HG03095 (cell line): ENCODE results near the gene CAST.
"Not testable (repeated sequence)": the region's sequence is repeated elsewhere in the genome, so short reads cannot be mapped to it uniquely, and the experiment has no call there.

Experiments used
- ATAC-seq: cut with Tn5 transposase; IDR thresholded peaks from one replicate; pipeline ENCODE4 v1.9.1; 2021; ENCODE audit warnings: moderate library complexity; ENCODE audit not compliant: unreplicated experiment

CAST gene

DNA sequence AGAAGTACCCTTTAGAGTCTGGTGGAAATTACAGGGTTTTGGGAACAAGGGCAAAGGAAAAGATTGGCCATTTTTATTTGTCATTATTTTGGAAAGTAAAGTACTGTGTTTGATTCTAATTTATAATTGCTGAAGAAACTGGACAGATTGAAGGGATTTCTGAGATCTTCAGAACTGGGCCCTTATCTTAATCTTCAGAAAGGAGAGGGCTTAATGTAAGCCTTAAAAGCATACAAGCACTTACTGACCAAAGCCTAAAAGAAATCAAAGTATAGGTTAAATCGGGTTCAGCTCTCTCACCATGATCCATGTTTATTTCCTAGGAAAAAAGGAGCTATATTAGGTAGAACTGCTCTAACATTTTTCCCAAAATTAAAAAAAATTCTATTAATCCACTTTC, 109.9 kb downstream of the CAST start:
- no peak for ATAC-seq

DNA sequence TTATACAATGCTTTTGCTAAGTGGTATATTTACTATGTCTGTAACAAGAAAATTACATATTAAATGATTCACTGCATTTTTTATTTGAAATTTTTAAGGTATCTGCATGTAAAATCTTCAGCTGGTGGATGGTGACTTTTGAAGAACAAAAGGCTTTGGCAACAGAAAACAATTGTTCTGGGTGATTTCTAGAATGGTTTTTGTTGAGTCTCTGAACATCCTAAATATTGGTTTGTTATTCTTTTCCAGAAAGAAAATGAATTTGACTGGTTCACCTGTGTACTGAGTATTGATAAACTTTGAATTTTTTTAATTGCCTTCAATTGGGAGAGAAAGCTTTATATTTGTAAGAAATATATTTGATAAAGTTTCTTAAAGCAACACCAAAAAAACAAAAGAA, 110.4 kb downstream of the CAST start:
- no peak for ATAC-seq

DNA sequence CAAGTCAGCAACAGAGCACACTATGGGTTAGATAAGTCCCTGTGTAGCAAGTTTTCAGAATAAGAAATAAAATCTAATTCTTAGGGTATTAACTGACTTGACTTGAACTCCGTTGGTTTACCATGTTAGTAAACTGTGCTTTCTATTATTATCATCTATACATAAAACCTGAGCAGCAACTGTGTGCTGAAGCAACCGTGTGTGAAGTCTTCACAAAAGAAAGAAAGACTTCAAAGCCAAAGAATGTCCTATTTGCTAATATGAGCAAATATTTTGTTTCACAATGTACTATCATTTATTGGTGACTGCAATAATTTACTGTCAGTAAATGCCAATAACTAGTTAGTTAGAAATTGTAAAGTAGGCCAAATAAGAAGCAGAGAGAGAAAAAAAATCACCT, 112.9 kb downstream of the CAST start:
- ATAC-seq: no peak

DNA sequence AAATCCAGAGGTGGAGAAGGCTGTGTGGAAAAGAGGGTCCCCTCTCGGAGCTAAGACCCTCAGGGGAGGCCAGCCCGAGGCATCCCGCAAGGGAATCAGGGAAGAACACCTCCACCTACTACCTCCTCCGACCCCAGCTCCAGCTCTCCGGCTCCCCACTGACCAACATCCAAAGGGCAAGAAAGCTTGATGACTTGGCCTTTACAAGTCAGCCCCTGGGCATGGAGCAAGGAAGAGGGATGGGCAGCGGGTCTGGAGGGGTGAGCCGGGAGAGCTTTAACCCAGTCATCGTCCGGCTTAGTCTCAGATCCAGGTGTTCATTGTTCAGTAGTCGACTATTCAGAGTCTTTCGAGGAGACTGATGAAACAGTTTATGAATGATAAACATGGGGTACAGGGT, 113.5 kb downstream of the CAST start:
- ATAC-seq: no peak

DNA sequence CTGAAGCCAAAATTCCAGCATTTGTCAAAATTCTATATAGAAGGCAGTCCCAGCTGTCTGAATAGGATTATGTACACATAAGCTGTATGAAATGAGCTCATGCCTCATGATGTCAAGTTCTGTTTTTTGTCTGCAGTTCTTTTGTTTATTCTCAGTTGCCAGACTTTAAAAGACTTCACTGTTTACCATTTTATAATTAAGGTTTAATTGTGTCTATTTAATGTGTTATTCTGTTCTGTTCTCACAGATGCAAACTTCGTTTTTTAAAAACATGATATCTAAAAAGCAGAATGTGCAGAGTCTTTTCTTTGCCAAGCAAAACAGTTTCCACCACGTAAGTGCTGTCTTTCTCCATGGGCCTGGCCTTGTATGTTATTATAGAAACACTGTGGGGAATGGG, 114.4 kb downstream of the CAST start:
- no peak for ATAC-seq

DNA sequence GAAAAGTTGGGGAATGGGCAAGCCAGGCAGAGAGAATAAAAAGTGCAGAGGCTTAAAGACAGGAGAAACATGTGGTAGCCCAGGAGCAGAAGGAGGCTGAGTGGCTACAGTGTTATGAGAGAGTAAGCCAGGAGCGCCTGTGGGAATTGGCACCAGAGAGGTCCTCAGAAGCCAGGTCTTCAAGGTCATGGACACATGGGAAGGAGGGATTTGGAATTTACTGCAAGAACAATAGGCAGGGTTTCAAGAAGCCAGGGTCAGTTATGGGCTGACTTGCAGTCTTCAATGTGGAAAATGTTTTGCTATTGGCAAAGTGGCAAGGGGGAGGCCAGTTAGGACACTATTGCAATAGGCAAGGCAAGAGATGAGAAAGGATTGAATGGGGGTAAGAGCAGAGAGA, 116.2 kb downstream of the CAST start:
- no peak for ATAC-seq

DNA sequence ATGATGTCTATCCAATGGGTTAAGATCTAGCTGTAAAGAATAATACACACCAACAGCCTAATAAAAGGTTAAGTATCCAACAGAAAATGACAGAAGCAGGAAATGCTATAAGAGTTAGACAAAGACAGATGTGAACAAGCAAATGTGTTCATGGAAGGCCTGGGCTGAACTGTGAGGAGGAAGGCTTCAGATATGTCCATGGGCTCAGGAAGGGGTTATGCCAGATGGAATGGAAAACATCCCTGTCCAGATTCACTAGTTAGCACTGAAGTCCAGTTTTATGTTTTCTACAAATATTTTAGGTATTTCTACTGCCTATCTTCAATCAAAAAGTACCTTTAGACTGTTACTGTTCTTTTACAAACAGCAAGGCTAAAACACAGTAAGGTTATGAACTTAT, 118.5 kb downstream of the CAST start:
- ATAC-seq: no peak

DNA sequence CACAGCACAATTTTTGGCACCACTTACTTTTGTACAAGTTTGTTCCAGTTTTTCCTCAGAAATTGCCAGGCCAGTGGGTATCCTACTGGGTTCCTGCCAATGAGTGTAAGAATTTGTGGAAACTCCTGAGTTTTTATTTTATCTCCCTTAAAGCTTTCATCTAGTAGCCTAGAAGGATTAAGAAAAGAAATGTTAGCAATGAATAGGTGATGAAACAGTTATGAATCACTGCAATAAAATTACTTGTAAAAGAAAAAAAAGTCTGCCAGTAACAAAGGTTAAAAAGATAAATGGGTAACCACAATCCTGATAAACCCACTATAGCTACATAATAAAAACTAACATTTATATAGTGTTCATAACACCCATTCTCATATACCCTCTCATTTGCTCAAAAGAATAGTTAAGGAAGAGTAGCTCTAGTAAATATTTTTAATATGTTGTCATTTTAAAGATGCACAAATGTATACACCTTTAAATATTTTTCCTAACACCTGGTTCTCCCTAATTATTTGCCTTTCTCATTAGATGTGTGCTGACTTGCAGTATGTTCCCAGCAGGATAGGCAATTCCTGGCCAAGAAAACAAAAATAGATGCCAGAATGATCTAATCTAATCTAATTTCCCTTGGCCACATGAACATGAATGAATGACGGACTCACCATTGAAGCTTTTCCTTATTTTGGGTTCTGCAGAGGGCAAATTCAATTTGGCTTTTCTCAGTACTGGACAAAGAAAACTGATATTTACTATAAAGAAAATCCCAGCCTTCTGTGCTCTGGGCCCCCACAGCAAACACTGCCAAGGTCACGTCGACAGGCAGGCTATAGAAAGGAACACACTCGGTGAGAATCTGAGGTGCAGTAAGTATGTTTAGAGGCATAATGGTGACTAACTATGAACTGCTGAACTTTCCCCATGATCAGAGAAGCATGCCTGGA, 119.1 kb downstream of the CAST start:
- no peak for ATAC-seq

DNA sequence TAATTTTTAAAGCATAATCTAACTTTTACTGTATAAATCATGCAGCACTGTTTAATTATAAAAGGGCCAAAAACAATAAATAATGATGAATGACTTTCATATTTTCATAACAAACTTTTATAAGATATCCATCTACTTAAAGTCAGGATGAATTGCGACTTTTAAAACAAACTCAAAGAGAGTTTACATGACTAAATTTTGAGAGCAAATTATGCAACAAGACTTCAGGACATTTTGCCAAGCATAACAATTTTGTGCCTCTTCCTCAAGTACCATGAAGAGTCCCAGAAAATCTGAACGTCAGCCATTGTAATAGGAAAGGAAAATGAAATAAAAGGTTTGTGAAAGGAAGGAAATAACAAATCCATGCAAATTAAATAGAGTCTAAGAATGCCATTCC, 121.2 kb downstream of the CAST start:
- ATAC-seq: no peak

DNA sequence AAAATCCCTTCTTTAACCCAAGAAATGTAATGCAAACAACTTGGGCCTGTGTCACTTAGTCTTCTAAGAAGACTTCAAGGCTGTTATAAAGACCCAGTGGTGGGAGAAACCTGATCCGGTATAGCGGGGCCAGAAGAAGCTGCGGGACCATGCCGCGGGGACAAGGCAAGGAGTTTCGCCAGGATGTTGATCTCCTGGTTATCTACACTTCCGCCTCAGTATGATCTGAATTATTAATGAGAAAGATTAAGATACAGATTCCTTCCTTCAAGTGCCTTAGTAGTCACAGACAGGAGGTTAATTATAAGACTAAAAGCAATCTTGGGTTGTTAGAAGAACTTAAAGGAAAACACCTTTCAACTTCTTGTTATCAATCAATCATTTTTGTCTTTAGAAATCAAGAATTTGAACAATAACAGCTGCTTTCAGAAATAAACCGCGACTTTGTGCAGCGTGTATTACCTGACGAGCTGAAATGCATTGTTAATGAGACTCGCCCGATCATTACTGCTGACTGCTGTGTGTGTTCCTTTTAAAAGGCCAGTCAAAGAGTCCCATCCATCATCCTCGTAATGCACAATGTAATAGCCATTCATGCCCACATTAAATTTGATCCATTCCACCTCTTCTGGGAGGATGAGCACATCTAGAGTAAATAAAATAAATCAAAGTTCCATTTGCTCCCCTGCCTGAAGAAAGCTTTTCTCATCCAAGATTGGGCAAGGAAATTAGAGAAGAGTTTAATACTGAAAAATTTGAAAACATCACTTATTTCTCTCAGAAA, 123.3 kb downstream of the CAST start:
- ATAC-seq: no peak

DNA sequence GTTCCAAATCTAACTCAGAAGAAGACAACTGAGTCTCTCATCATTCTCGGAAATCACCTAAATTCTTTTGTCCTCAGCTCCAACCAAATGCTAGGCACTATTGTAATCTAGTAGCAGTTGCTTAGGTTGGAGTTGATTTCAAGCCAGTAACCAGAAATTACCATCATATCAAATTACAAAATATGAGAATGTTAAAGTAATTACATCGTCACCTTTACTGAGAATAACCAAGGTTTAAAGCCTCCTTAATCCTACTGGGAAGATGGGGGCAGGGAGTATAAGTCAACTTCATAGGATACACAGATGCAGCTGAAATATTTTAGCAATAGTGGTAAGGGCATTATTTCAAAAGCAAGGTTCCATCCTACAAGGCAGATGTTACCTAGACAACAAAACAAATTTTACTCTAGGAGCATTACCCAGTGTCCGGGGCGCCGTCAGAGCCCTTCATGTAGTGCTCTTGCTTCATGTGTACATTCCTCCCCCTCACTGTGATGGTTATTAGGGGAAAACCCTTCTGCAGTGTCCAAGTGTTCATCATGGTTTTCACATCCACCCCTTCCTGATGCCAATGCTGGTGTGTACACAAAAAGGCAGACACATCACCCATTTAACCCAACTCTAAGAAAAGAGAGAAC, 126.1 kb downstream of the CAST start:
- no peak for ATAC-seq

DNA sequence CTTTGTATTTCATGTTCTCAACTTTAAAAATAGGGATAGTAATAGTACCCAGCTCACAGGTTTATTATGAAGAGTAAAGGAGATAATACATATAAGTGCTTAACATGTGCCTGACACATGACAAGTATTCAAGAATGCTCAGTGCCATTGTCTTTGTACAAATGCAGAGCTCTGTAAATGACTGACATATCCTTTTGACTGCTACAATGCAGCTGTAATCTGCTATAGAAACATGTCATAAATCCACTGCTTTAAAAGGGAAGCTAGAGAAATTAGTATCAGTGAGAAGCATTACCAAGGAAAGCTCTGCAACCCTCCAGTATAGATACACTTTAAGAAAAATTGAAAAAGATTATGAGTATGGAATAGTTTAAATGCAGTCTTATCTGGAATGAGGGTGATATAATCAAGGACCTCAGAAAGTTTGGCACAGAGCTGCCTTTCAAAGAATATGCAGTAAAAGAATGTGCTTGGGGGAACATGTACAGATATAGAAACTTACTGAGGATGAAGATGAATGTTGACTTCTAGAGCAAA, 127.7 kb downstream of the CAST start:
- ATAC-seq: no peak

DNA sequence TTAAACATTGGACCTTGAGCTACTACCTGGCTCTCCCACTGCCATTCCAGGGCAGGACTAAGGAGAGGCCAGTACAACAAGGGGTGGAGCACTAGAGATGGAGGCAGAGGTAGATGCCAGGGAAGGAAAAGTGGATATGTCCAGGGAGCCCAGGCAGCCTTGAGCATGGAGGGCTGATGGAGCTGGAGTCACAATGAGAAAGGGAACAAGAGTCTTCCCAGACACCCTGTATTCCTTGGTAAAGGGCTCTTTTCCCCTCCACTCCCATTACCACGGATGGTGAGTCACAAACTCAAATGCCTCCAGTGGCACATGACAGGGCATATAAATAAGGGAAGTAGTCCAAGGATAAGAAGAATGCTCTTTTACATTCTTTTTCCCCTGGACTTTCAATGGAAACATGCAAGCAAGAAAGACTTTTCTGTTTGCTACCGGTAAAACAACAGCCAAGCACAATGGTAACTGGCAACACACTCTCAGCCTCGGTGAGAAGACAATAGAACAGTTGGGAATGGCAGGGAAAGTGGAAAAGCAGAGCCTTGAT, 128.9 kb downstream of the CAST start:
- ATAC-seq: no peak

DNA sequence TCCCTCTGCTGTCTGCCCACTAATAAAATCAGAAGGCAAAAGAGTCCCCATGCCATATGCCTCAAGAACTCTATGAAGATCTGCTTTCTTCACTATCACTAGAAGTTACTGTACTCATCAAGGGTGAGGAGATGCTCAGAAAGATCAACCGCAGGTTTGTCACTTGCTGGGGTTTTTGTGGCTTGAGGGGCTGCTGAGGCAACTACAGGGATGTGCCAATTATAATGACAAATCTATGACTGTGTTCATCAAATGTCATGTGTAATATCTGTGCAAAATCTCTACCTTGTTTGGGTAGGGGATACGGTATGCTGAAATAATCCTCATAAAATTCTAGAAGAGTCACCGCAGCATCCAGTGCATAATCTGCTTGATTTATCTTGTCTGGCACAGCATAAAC, 132.6 kb downstream of the CAST start:
- no peak for ATAC-seq

DNA sequence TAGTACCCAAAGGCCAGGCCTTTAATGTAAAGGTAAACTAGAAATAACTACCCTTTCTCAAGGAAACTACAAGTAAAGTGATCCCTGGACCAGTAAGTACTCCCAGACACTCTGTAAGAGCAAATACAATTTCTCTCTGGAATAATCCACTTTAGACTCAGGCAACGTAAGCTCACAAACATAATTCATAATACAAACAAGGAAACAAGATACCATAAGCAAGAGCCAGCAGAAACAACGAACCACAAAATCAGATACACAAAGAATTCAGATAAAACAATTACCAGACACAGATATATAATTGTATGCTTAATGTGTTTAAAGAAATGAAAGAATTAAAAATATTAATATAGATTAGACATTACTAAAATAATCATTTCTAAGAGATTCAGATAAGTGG, 133.4 kb downstream of the CAST start:
- ATAC-seq: no peak

DNA sequence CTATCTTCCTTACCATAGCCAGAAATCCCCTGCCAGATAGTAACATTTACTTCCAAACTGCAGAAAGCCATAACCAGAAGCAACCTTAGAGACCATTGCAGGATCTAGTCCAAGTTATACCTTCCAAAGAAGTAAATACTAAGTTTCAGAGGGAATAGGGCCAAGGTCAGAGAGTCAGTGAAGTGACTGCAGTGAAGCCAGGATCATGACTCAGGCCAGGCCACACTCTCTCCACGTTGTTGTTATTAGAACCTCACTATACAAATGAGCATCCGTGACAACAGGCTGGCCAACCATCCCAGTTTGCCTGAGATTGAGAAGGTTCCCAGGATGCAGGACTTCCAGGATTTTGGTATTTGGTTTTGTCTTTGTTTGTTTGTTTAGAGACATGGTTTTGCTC, 134.3 kb downstream of the CAST start:
- ATAC-seq: no peak

DNA sequence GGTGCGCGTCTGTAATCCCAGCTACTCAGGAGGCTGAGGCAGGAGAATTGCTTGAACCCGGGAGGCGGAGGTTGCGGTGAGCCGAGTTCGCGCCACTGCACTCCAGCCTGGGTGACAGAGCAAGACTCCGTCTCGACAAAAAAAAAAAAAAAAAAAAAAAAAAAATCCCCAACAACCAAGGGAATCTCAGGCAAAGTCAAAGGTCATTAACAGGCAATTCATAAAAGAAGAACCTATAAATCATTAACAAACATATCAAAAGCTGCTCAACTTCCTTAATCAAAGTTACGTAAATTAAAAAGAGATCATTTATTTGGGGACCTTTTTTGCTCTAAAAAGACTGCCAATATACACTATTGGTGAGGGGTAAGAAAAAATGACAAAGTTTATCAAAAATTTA, 139.5 kb downstream of the CAST start:
- ATAC-seq: not testable (repeated sequence)

DNA sequence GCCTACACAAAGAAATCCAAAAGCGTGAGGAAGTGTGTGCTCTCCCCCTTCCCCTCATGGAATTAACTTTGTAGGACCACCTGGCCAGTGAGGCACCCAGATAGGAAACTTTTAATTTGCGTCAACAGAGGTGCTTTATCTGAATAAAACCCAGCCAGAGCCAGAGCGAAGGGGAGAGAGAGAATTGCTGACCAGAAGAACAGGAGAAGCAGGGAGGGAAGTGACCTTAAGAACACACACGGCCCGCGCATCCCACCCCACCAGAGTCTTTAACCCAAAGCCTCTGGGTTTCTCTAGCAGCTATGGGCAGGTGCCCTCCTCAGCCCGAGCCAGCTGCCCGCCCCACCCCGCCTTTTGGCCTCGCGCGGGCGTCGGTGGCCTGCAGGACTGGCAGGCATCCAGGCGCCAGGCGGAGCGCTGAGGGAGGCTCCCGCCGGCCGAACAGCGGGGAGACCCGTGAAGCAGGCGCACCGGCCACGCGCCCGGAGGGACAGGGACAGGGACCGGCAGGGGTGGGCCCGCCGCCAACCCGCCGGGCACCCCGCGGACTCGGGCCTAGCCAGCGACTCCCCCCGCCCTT, 145.0 kb downstream of the CAST start:
- ATAC-seq: peak; percentile 28

DNA sequence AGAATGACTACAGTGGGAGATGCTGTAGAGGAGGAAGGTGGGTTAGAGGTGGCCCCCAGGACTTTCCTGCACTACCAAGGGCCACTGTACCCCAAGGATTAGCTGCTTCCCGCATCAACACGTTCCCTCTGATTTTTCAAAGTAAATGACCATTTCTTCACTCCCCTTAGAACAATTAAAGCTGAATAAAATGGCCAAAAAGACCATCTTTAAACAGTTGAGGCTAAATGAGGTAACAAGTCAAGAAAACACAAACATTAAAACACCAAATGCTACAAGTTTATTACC, 146.3 kb downstream of the CAST start:
- no peak for ATAC-seq

DNA sequence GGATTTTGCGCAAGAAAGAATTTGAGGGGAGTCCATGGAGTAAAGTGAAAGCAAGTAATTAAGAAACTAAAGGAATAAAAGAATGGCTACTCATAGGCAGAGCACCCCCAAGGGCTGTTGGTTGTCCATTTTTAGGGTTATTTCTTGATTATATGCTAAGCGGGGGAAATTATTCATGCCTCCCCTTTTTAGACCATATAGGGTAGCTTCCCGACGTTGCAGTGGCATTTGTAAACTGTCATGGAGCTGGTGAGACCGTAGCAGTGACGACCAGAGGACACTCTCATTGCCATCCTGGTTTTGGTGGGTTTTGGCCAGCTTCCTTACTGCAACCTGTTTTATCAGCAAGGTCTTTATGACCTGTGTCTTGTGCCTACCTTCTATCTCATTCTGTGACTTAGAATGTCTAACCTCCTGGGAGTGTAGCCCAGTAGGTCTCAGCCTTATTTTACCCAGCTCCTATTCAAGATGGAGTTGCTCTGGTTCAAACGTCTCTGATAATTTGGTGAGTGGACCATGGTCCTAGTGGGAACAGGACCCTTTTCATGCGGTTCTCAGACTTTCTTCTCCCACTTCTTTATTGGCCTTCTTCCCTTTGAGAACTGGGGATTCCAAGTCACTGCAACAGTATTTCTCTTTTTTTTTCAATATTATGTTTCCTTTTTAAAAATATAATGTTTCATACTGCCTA, 146.8 kb downstream of the CAST start:
- ATAC-seq: no peak
